Left lung (tissue), 10 donors: ENCODE data around the gene ROBO3. TPM values are rescaled to one million over a fixed set of nuclear protein-coding genes. Genes with fewer than 3 reads are reported as not detected.

Experiments
- ATAC-seq: fragments of 200-7000 bp; cut with Tn5 transposase; one replicate; pipeline ENCODE4 v1.9.1; 2020; ENCODE audit warnings: moderate library complexity
- DNase-seq, 4 donors: peaks; one replicate each; pipeline ENCODE4 v3.0.0-alpha.2; 2013 to 2020
- H3K27ac ChIP-seq, 2 donors: fragments of 200-600 bp; sonication (generic) in 1 of 2; one replicate each; pipeline versions ENCODE4 v1.5.0 to v1.8.0; 2020 to 2021
- H3K27me3 ChIP-seq, 2 donors: fragments of 200-600 bp; sonication (generic) in 1 of 2; one replicate each; pipeline versions ENCODE4 v1.5.0 to v1.8.0; 2020 to 2021
- H3K36me3 ChIP-seq, 2 donors: fragments of 200-600 bp; sonication (generic) in 1 of 2; one replicate each; pipeline versions ENCODE4 v1.5.0 to v1.8.0; 2020 to 2021
- H3K4me1 ChIP-seq, 2 donors: fragments of 200-600 bp; one replicate each; pipeline ENCODE4 v1.8.0; 2021
- H3K4me3 ChIP-seq, 2 donors: fragments of 200-600 bp; sonication (generic) in 1 of 2; one replicate each; pipeline versions ENCODE4 v1.5.0 to v1.8.0; 2020 to 2021; ENCODE audit warnings: mild to moderate bottlenecking in 1 of 2
- H3K9me3 ChIP-seq, 2 donors: fragments of 200-600 bp; sonication (generic) in 1 of 2; one replicate each; pipeline versions ENCODE4 v1.5.0 to v1.8.0; 2020 to 2021
- intact Hi-C, 2 donors: fragments of 100-400 bp; cut with DNase I; formaldehyde crosslinking; loops; one replicate each; pipeline versions ENCODE4 v1.11.2 to v1.14.2; 2022
- polyA plus RNA-seq, 6 donors: library from polyadenylated mRNA; unstranded; fragments of 120-200 nt; gene quantifications; one replicate each; pipeline ENCODE4 v1.2.1, GENCODE V29; 2013; ENCODE audit not compliant: insufficient read length in 6 of 6
- total RNA-seq, 2 donors: library from RNA; stranded (reverse); fragmentation: NEBNext Ultra II Directional; extraction: Animal tissue kit (Norgen Biotek cat#: 25700); gene quantifications; one replicate each; pipeline ENCODE4 v1.2.1, GENCODE V29; 2021
- TF ChIP-seq, protein P1 (sequence below), 2 donors: fragments of 200-600 bp; sonication (generic) in 1 of 2; IDR thresholded peaks; one replicate each; pipeline versions ENCODE4 v1.5.0 to v1.8.0; 2021; ENCODE audit warnings: antibody characterized with exemption in 2 of 2
- donor health status: DM: no; HTN: yes; CAD: no.
- donor health status: DM: no; HTN: no; CAD: no.

The ROBO3 gene
- total and polyA plus RNA-seq, 8 donors, result 11.0 to 54.8 (median 43.7) TPM

DNA sequence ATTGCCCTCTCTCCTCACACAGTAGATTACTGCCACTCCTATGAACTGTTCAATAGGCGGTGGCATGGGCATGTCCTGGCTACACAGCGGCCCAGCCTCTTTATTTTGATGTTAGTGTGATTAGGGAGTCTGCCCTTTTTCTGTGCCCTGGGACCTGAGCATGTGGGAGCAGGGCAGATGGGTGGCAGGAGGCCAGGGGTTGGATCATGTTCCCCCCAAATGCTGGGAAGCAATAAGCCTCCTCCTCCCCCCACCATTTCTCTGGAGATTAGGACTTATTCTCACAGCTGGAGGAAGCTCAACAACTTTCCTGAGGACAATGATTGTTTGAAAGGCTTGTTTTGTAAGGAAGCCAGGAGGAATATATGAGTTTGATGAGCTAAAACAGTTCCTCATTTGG is 54.7 kb downstream of the ROBO3 start:
- TF ChIP-seq, protein P1, sequence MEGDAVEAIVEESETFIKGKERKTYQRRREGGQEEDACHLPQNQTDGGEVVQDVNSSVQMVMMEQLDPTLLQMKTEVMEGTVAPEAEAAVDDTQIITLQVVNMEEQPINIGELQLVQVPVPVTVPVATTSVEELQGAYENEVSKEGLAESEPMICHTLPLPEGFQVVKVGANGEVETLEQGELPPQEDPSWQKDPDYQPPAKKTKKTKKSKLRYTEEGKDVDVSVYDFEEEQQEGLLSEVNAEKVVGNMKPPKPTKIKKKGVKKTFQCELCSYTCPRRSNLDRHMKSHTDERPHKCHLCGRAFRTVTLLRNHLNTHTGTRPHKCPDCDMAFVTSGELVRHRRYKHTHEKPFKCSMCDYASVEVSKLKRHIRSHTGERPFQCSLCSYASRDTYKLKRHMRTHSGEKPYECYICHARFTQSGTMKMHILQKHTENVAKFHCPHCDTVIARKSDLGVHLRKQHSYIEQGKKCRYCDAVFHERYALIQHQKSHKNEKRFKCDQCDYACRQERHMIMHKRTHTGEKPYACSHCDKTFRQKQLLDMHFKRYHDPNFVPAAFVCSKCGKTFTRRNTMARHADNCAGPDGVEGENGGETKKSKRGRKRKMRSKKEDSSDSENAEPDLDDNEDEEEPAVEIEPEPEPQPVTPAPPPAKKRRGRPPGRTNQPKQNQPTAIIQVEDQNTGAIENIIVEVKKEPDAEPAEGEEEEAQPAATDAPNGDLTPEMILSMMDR (IDR thresholded peaks at IDR 0.05), result no peak
- intact Hi-C loops, result no loop called here
- DNase-seq, result no peak

DNA sequence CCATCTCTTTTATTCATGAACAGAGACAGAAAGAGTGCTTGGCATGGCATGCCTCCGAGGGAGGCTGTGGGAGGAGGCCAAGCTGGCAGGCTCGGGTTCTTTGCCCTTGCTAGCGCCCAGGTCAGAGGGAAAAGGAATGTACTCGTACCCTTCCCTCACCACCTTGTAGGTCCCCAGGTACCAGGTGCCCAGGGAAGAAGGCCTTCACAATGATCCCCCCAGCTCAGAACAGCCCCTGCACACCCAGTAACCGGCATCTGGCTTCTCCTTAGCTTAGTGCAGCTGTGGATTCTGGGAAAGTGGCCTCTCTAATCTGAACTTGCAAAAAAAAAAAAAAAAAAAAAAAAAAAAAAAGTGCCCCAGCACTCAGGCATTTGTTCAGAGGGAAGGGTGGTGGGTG is 55.1 kb downstream of the ROBO3 start:
- H3K9me3 ChIP-seq, result no peaks in the 10 kb centered on the region
- no peak overlapping the region for H3K4me3 ChIP-seq
- DNase-seq, result no peak
- H3K36me3 ChIP-seq, result no peaks in the 10 kb centered on the region
- peaks cover 0 to 11% of the 10 kb centered on the region in 2 donors for H3K4me1 ChIP-seq
- ATAC-seq, result no peak
- H3K27me3 ChIP-seq, result peaks cover 7 to 24% of the 10 kb centered on the region in 2 donors
- TF ChIP-seq, protein P1 (IDR thresholded peaks at IDR 0.05), result no peak
- intact Hi-C loops, result no loop called here
- no peak overlapping the region for H3K27ac ChIP-seq

More for the DNA sequence above, 54.7 kb downstream of the ROBO3 start:
- H3K27me3 ChIP-seq, result peaks cover 7 to 24% of the 10 kb centered on the region in 2 donors
- no peak for ATAC-seq
- H3K9me3 ChIP-seq, result no peaks in the 10 kb centered on the region
- H3K4me3 ChIP-seq, result no peak overlapping the region
- no peaks in the 10 kb centered on the region for H3K36me3 ChIP-seq
- no peak overlapping the region for H3K27ac ChIP-seq
- peaks cover 0 to 11% of the 10 kb centered on the region in 2 donors for H3K4me1 ChIP-seq

DNA sequence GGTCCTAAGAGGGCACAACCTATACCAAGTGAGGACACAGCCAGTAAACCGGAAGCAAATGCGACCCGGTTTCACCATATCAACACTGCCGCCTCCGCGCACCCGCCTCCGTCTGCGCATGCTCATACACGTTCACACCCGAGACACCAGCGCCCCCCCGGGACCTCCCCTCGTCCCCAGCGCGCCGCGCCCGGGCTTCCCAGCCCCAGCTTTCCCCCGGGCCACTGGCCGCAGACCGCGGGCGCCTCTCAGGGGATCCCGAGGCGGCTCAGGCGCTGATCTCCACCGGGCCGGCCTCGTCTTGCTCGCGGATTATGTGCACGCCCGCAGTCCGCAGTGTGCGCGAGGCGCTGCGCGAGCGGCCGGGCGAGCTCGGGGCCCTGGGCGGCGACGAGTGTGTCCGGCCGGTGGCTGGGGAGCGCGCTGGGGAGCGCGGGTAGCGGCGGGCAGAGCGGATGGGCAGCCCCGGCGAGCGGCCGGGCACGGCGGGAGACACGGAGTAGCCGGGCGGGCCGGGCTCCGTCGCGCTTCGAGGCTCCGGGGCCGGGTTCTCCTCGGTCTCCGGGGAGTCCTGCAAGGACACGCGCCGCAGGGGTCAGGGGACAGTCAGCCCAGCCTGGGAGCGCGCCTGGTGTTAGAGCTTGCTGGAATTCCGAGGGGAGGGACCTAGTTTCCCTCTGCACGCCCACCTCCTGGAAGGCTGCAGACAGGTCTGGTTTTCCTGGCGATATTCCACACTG is 55.8 kb downstream of the ROBO3 start:
- intact Hi-C loops, result no loop called here
- DNase-seq (peak; percentile 72 to 92 (median 85)), ATAC-seq (peak; percentile 71)
- Histone ChIP-seq H3K4me3 (peak overlapping the region; percentile 25 to 39), H3K4me1 (peaks cover 0 to 11% of the 10 kb centered on the region in 2 donors), H3K36me3 (no peaks in the 10 kb centered on the region), H3K9me3 (no peaks in the 10 kb centered on the region), H3K27me3 (peaks cover 7 to 24% of the 10 kb centered on the region in 2 donors), H3K27ac (peak overlapping the region; percentile 47 to 78)
- TF ChIP-seq, protein P1 (IDR thresholded peaks at IDR 0.05), result no peak

DNA sequence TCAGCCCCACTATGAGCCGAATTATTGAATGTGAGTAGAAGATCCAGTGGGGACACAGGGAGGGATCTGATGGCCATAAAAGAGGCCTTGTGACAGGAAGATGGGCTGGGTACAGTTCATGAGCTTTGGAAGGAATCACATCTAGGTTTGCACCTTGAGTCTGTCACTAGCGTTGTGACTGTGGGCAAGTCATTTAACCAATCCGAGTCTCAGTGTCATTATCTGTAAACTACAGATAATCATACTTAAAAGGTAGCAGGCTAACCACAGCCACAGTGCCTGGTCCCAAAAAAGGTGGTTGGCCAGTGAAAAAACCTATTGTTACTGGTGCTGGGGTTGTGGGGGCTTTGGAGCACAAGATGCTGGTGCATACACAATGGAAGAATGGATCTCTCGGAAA is 57.6 kb downstream of the ROBO3 start:
- H3K4me3 ChIP-seq, result no peak overlapping the region
- no peaks in the 10 kb centered on the region for H3K36me3 ChIP-seq
- H3K4me1 ChIP-seq, result peaks cover 0 to 11% of the 10 kb centered on the region in 2 donors
- H3K27ac ChIP-seq, result no peak overlapping the region
- no peak for DNase-seq
- TF ChIP-seq, protein P1 (IDR thresholded peaks at IDR 0.05), result no peak
- intact Hi-C loops, result no loop called here
- ATAC-seq, result no peak
- peaks cover 7 to 24% of the 10 kb centered on the region in 2 donors for H3K27me3 ChIP-seq
- H3K9me3 ChIP-seq, result no peaks in the 10 kb centered on the region

DNA sequence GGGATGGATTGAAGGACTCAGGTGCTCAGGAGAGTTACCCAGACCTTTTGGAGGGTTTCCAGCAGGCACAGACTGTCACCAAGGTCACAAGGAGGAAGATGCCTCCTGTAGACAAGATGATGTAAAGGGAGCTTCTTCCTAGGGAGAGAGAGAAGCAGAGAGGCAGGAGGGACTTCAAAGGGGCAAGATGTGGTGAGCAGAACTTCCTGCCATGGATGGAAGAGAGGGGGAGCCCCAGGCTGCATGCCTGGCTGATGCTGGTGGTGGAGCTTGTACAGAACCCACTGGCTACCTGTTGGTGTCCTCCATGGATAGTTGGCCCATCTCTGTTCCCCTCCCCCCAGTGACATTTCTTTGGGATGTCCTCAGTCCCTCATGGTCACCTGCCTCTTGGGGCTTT is 58.1 kb downstream of the ROBO3 start:
- no peak overlapping the region for H3K27ac ChIP-seq

More for the DNA sequence above, 58.1 kb downstream of the ROBO3 start:
- intact Hi-C loops, result no loop called here
- Histone ChIP-seq H3K4me3 (no peak overlapping the region), H3K9me3 (no peaks in the 10 kb centered on the region), H3K4me1 (peaks cover 0 to 11% of the 10 kb centered on the region in 2 donors), H3K27me3 (peaks cover 7 to 24% of the 10 kb centered on the region in 2 donors), H3K36me3 (no peaks in the 10 kb centered on the region)
- TF ChIP-seq, protein P1 (IDR thresholded peaks at IDR 0.05), result no peak
- ATAC-seq, result no peak
- no peak for DNase-seq
